ENCODE measurements around the gene OR1N1. TPM values are rescaled to one million over a fixed set of nuclear protein-coding genes. Genes with fewer than 3 reads are reported as not detected.

The OR1N1 gene
- total RNA-seq, 4 donors from 2014 or later: not detected

DNA sequence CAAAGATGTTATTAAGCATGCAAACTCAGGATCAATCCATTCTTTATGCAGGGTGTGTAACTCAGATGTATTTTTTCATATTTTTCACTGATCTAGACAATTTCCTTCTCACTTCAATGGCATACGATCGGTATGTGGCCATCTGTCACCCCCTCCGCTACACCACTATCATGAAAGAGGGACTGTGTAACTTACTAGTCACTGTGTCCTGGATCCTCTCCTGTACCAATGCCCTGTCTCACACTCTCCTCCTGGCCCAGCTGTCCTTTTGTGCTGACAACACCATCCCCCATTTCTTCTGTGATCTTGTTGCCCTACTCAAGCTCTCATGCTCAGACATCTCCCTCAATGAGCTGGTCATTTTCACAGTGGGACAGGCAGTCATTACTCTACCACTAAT, 7.7 kb downstream of the OR1N1 start:
- TF ChIP-seq CTCF (IDR thresholded peaks at IDR 0.05) (no peak), POLR2A (IDR thresholded peaks at IDR 0.05) (no peak)
- 93 to 97% methylated on average over 3 of the region's 3 CpGs for WGBS, 2 donors
- intact Hi-C loops (cut with DNase I; ENCODE audit: low total_unique reads): no loop called here

GRCh38 chr9:122518841-122519240, 8.3 kb downstream of the OR1N1 start, which contains the start of gene OR1J4:
TSS of gene OR1J4 (plus strand) at chr9:122519141. CDS start at chr9:122519141, 0 bp downstream.
- no peak for TF ChIP-seq CTCF (IDR thresholded peaks at IDR 0.05)
- TF ChIP-seq POLR2A (IDR thresholded peaks at IDR 0.05): no peak
- WGBS, 2 donors: 73 to 77% methylated on average over 4 of the region's 4 CpGs
- intact Hi-C loops (cut with DNase I; ENCODE audit: low total_unique reads): no loop called here
- no peak within 1 kb of the TSS for H3K4me3 ChIP-seq (ENCODE audit: low read depth, poor library complexity, severe bottlenecking)
- DNase-seq (ENCODE audit: low spot score in 2 of 2): no peak

More for the DNA sequence above, 7.7 kb downstream of the OR1N1 start:
- H3K4me3 ChIP-seq (ENCODE audit: low read depth, poor library complexity, severe bottlenecking): no peak overlapping the region
- no peak for DNase-seq (ENCODE audit: low spot score in 2 of 2)

GRCh38 chr9:122518226-122518625, 8.9 kb downstream of the OR1N1 start:
- intact Hi-C loops (cut with DNase I; ENCODE audit: low total_unique reads): no loop called here

GRCh38 chr9:122510502-122510901, 16.6 kb downstream of the OR1N1 start, which contains the start of gene OR1J2:
TSS of gene OR1J2 (plus strand) at chr9:122510802. CDS start at chr9:122510802, 0 bp downstream.
- no peak for TF ChIP-seq CTCF (IDR thresholded peaks at IDR 0.05)
- no peak for TF ChIP-seq POLR2A (IDR thresholded peaks at IDR 0.05)
- intact Hi-C loops (cut with DNase I; ENCODE audit: low total_unique reads): no loop called here
- 82 to 85% methylated on average over 6 of the region's 6 CpGs for WGBS, 2 donors
- no peak for DNase-seq (ENCODE audit: low spot score in 2 of 2)
- H3K4me3 ChIP-seq (ENCODE audit: low read depth, poor library complexity, severe bottlenecking): no peak within 1 kb of the TSS

More at GRCh38 chr9:122518226-122518625, 8.9 kb downstream of the OR1N1 start:
- WGBS, 2 donors: 55 to 65% methylated on average over 2 of the region's 2 CpGs
- no peak overlapping the region for H3K4me3 ChIP-seq (ENCODE audit: low read depth, poor library complexity, severe bottlenecking)
- TF ChIP-seq POLR2A (IDR thresholded peaks at IDR 0.05): no peak
- no peak for TF ChIP-seq CTCF (IDR thresholded peaks at IDR 0.05)
- DNase-seq (ENCODE audit: low spot score in 2 of 2): no peak

GRCh38 chr9:122506964-122507363, 20.1 kb downstream of the OR1N1 start:
- H3K4me3 ChIP-seq (ENCODE audit: low read depth, poor library complexity, severe bottlenecking): no peak overlapping the region
- TF ChIP-seq CTCF (IDR thresholded peaks at IDR 0.05) (no peak), POLR2A (IDR thresholded peaks at IDR 0.05) (no peak)
- intact Hi-C loops (cut with DNase I; ENCODE audit: low total_unique reads): no loop called here
- 57 to 61% methylated on average over 2 of the region's 2 CpGs for WGBS, 2 donors
- DNase-seq (ENCODE audit: low spot score in 2 of 2): no peak

GRCh38 chr9:122498883-122499288, 28.2 kb downstream of the OR1N1 start:
- intact Hi-C loops (cut with DNase I; ENCODE audit: low total_unique reads): no loop called here
- 52 to 60% methylated on average over 1 to 2 of the region's 2 CpGs for WGBS, 2 donors
- peak in 1 of 2 donors; percentile 32 for DNase-seq (ENCODE audit: low spot score in 2 of 2)
- TF ChIP-seq POLR2A (IDR thresholded peaks at IDR 0.05) (no peak), CTCF (IDR thresholded peaks at IDR 0.05) (no peak)
- H3K4me3 ChIP-seq (ENCODE audit: low read depth, poor library complexity, severe bottlenecking): no peak overlapping the region
